ENCODE measurements around the gene PDCD2L.

GRCh38 chr19:34370983-34371382 is 33.2 kb upstream of the PDCD2L start:
- TF ChIP-seq CTCF (IDR thresholded peaks at IDR 0.05; ENCODE audit: low read depth, low read length) = no peak
- TF ChIP-seq POLR2A (IDR thresholded peaks at IDR 0.05; ENCODE audit: extremely low read depth, insufficient read length) = no peak

Measured in NB4 (cell line).